Measurements from ENCODE around the gene TMEM132C.
"Not testable (repeated sequence)": the region's sequence is repeated elsewhere in the genome, so short reads cannot be mapped to it uniquely, and the experiment has no call there.

TMEM132C gene

DNA sequence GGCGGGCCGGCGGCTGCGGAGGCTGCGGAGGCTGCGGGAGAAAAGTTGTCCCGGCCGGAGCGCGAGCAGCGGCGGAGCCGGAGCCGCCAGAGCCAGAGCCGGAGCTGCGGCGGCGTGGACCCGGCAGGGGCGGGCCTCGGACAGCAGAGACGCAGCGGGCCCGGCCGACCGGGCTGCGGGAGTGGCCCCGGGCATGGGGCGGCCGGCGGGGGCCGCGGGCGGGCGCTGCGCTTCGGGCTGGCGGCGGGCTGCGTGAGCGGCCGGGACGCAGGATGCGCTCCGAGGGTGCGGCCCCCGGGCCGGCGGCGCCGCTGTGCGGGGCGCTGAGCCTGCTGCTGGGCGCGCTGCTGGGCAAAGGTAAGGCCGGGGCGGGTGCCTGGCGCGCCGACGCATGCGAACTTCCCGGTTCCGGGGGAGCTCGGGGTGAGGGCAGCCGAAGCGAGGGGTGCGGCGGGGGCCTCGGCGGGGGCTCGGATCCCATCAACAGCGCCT lies at the start of gene TMEM132C:
TSS of gene TMEM132C (plus strand) at position 40 of the 492 bp plus-strand sequence. CDS start at position 273, 233 bp downstream.
- no peak for DNase-seq (ENCODE audit: low spot score)

- no peak for DNase-seq (ENCODE audit: low spot score)
These were observed 42.7 kb upstream of the TMEM132C start for GRCh38 chr12:128224226-128224625.

DNA sequence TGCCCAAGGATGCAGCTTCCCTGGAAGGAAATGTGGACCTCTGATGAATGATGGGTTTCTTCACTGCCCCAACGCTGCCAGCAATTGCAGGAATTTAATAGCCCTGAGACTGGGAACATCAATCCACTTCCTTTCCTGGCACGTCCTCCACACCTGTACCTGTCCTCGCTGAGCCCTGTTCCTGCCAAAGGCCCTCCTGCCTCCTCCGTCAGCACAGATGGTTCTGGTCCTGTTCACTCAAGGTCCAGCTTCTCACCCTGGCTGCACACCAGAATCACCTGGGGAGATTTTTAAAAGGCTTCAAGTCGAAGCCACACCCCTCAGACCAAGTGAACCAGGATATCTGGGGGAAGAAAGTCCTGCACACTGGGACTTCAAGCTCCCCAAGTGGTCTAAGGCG lies 38.4 kb upstream of the TMEM132C start:
- no peak for DNase-seq (ENCODE audit: low spot score)

GRCh38 chr12:128235635-128236417 lies 31.1 kb upstream of the TMEM132C start:
- DNase-seq (ENCODE audit: low spot score) = no peak

- DNase-seq (ENCODE audit: low spot score) = no peak
These were observed 30.4 kb upstream of the TMEM132C start for GRCh38 chr12:128236525-128236924.

- no peak for DNase-seq (ENCODE audit: low spot score)
These were observed 26.2 kb upstream of the TMEM132C start for GRCh38 chr12:128240745-128241144.

GRCh38 chr12:128245121-128245520 lies 21.8 kb upstream of the TMEM132C start:
- DNase-seq (ENCODE audit: low spot score) = no peak

DNA sequence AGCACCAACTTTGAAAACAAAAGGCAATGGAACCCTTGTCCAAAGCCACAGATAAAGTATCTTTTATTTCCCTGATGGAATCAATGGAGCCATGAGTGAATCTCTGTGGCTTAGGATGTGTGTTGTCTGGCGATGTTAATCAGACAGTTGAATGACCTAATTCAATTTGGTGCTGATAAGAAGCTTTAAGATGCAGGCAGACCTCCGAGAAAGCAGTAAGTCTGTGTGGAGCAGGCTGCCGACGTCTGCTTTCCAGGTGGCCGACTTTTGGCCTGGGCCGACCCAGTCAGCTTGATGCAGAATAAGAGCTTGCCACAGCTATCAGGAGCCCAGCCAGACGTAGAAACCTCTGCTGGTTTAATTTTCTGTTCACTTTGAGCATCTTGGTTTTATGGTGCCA lies 21.1 kb upstream of the TMEM132C start:
- no peak for DNase-seq (ENCODE audit: low spot score)

DNA sequence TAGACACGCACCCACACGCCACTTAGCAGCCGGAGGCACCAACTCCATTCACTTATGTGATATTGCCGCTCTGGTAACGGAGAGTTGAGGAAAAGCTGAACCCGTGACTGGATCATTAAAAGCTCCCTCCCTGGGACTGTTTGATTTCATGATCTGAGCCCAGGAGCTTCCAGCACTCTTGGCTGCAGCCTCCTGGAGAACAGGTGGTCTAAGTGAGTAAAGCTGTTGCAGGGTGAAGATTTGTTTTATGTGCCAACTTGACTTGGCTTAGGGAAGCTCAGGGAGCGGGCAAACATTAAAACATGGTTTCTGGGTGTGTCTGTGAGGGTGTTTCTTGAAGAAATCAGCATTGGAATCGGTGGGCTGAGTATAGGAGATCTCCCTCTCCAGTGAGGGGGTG lies 16.9 kb upstream of the TMEM132C start:
- no peak for DNase-seq (ENCODE audit: low spot score)

- not testable (repeated sequence) for DNase-seq (ENCODE audit: low spot score)
These were observed 13.1 kb upstream of the TMEM132C start for GRCh38 chr12:128253829-128254228.

DNA sequence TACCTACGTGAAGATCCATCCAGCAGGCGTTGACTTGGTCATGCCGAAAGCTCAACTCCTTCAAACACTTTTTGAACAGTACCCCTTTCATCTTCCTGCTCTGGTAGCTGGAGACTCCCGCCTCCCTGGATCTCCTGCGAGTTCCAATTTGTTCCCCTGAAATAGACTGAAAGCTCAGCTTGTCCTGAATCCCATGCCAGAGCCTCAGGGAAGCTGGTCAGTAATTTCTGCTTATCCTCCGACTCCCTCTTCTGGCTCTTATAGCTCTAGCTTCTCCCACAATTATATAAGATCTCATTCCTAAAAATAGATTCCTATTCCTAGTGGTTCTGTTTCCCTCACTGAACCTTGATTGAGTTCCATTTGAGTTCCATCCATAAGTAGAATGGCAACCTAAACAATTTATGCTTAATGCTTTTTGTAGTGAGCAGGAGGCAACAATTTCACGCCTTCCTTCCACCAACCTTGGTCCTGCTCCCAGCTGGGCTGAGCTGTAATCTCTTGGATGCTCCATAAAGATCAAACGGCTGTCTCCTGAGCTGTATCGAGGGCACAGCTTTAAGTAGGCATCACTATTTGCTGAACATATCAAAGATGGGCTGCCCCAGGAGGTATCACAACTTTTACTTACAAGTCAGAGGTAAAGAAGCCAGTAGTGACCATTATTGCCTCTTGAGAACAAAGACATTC lies 8.0 kb upstream of the TMEM132C start:
- DNase-seq (ENCODE audit: low spot score) = no peak

GRCh38 chr12:128259556-128260070 lies 7.4 kb upstream of the TMEM132C start:
- DNase-seq (ENCODE audit: low spot score) = peak; percentile 5

DNA sequence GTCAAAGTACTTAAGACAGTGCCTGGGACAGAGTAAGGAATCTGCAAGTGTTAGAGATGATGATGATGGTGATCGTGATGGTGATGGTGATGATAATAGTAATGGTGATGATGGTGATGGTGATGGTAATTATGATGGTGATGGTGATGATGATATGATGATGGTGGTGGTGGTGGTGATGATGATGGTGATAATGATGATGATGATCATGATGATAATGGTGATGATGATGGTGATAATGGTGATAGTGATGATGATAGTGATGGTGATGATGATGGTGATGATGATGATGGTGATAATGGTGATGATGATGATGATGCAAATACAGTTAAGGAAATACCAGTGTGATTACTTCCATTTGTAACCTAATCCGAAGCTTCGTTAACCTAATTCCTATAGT lies 5.2 kb upstream of the TMEM132C start:
- no peak for DNase-seq (ENCODE audit: low spot score)

DNA sequence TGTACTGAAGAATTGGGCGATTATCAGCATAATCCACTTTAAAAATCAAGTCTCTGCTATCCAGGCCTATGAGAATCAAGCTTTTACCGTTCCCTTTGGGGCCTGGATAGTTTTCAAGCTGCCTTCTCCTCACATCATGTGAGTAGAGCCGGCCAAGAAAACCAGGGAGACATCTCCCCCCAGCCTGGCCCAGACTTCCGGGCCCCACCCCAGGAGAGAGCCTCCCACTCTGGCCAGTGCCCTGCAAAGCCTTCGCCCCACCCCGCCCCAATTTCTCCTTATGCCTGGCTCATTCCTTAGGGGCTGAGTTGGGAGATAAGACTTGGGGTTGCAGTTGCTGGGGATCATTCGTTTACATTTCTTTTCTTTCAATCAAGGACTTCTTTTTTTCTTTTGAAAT lies 1.4 kb upstream of the TMEM132C start:
- no peak for DNase-seq (ENCODE audit: low spot score)

GRCh38 chr12:128266086-128266485 lies 884 bp upstream of the TMEM132C start:
- DNase-seq (ENCODE audit: low spot score) = no peak

DNA sequence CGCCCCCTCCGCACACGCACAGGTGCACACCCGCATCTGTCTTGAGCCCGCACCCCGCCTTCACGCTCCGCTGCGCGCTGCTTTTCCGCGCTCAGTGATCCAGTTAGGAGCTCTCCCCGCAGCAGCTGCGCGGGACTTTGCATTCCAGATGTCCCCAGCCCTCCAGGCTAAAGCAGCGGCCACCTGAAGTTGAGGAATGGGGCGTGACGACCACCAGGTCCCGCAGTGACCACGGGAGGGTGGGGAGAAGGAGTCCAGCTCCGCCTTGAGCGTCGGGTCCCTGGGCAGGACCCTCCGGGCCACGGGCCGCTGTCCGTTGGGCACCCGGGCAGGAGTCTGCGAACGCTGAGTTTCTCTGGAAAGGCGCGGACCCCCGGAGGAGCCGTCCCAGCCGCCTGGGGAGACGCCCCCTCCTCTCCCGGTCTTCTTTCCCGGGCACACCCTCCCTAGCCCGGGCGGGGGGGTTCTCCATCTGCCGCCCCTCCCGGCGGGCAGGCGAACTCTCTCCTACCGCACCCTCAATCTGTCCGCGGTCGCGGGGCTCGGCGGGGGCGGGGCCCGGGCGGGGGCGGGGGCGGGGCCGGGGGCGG lies 334 bp upstream of the TMEM132C start:
- no peak for DNase-seq (ENCODE audit: low spot score)

DNA sequence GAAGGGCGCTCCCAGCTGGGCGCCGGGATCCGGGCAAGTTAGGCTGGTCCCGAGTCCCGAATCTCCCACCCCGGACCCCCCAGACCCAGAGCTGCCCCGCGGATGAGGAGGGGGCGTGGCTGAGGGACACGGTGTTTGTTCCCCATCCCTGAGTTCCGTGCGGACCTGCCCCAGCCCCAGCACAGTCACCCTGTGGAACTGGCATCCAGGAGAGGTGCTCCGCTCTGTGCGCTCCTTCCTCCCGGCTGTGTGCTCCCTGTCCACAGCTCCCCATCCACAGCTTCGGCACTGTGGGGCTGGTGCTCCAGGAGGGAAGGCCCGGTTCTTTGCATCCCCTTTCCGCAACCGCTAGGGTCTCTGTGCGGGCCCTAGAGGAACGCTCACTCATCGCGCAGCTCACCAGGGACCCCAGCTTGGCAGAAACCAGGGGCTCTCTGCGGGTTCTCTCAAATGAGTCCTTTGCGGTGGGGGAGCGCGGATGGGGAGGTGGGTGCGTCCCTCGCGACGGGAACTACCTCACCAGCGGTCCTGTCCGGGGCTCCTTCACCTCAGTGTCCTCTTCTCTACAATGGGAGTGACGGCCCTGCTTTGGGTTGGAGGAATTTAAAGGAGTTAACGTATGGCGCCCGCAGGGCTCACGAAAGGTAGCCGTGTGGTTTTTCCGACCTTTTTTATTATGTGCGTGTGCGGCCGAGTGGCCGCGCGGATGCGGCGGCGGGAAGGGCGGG lies 845 bp downstream of the TMEM132C start:
- no peak for DNase-seq (ENCODE audit: low spot score)

GRCh38 chr12:128268379-128268995 lies 1.5 kb downstream of the TMEM132C start:
- no peak for DNase-seq (ENCODE audit: low spot score)

DNA sequence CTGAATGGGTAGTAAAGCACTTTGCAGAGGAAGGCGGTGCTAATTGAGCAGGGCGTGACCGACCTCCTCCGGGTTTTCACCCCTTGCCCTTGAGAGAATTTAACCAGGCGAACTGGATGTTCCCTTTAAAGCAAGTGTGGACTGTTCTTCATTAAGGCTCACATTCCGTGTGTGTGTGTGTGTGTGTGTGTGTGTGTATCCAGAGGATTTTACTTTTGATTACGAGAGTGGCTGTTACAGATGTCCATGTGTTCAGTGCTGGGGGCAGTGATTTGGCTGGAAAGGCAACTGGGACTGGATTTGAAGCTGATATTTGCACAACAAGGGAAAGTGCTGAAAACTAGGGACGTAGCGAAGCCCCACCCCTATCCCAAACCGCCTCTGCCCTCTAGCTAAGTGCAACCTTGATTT lies 2.2 kb downstream of the TMEM132C start:
- DNase-seq (ENCODE audit: low spot score) = no peak

DNA sequence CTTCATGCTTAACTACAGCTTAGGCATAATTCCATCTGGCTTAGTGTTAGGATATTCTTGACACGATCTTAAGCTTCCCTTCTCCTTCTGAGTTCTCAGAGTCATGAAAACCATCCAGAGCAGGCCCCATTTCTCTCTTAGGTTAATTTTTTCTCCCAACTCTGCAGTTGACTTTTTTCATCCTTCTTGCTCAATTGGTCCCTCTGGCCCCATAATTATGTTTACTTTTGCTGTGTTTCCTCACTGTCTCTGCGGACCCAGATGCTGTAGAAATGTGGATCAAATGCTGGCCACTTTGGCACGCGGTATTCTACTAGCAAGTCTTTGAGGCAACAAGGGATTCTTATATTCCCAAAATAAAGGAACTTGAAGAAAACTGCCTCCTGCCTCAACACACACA lies 9.5 kb downstream of the TMEM132C start:
- DNase-seq (ENCODE audit: low spot score) = no peak

GRCh38 chr12:128286970-128287369 lies 20.0 kb downstream of the TMEM132C start:
- no peak for DNase-seq (ENCODE audit: low spot score)

DNA sequence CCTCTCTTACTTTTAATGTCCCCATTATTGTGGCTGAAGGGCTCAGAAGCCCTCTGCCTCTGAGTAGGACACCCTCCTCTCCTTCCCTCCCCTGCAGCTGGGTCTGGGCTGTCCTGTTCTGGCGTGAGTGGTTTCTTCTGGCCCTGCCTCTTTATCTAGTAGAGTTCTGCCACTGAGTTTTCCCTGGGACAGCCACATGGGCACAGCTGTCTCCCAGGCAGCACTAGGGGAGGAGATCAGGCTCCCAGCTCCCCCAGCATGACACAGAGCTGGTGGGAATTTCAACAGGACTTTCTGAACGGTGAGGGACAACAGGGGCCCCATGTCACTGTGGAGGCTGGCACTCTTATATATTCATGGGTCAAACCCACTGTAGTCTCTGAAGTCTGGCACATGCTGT lies 21.4 kb downstream of the TMEM132C start:
- DNase-seq (ENCODE audit: low spot score) = no peak
